GM18517 (cell line): Measurements from ENCODE around the gene FAM76A.
"Not testable (repeated sequence)": the region's sequence is repeated elsewhere in the genome, so short reads cannot be mapped to it uniquely, and the experiment has no call there.

Source experiments
- ATAC-seq: cut with Tn5 transposase; IDR thresholded peaks from one replicate; pipeline ENCODE4 v1.9.1; 2021; ENCODE audit warnings: mild to moderate bottlenecking, moderate library complexity; ENCODE audit not compliant: unreplicated experiment

FAM76A gene

DNA sequence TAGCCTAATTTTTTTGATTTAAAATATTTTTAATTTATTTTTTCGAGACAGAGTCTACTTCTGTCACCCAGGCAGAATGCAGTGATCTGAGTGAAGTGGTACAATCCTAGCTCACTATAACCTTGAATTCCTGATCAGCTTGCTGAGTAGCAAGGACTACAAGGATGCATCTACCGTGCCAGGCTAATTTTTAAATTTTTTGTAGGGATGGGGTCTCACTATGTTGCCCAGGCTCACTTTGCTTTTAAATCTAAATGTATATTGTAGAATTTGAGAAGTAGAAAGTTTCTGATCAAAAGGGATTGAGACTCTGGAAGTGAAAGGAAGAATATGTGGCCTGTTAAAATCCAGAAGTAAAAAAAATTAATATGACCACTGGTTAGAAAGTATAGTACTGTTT, 48.9 kb downstream of the FAM76A start:
- ATAC-seq: no peak

DNA sequence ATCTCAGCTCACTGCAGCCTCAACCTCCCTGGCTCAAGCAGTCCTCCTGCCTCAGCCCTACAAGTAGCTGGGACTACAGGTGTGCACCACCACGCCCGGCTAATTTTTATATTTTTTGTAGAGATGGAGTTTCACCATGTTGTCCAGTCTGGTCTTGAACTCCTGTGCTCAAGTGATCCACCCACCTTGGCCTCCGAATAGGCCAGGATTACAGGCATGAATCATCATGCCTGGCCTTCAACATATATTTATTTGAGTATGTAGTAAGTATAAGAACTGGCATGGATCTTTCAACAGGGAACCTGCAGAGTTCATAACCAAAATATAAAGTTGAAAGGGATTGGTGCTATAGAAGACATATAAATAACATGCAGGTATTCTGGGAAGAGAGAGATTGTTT, 49.6 kb downstream of the FAM76A start:
- not testable (repeated sequence) for ATAC-seq

DNA sequence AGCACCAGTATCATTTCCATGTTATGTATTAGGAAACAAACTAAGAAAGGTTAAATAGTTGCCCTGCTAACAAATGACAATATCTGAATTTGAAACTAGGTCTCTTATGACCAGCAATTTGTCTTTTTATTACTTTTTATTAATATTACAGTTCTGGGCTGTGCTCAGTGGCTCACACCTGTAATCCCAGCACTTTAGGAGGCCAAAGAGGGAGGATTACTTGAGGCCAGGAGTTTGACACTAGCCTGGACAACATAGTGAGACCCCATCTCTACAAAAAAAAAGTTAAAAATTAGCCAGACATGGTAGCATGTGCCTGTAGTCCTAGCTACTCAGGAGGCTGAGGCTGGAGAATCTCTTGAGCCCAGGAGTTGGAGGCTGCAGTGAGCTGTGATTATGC, 50.5 kb downstream of the FAM76A start:
- not testable (repeated sequence) for ATAC-seq

DNA sequence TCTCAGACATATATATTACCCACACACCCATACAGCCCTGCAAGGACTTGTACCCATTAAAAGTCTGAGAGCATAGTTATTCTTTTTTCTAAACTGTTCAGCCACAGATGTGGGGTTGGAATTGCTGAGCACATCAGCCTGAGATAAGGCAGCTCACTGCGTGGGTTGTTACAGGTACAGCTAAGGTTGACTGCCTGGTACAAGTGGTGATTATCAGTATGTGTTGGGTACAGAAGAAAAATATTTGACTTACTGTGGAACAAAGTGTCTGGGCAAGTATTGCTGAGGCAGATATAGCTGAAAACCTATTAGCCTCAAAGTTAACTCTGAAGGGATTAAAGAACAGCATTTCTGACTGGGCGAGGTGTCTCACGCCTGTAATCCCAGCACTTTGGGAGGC, 52.3 kb downstream of the FAM76A start:
- ATAC-seq: no peak

DNA sequence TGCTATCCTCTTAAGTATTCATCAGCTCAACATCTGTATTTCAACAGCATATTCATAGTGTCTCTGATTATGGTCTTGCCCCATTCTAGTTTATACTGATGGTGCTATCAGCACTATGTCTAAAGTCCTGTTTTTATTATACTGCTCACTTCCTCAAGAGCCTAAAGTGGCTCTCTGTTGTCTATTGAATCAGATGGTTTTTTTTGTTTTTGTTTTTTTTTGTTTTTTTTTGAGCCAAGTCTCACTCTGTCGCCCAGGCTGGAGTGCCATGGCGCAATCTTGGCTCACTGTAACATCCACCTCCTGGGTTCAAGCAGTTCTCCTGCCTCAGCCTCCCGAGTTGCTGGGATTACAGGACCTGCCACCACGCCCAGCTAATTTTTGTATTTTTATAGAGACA, 53.4 kb downstream of the FAM76A start:
- ATAC-seq: no peak

DNA sequence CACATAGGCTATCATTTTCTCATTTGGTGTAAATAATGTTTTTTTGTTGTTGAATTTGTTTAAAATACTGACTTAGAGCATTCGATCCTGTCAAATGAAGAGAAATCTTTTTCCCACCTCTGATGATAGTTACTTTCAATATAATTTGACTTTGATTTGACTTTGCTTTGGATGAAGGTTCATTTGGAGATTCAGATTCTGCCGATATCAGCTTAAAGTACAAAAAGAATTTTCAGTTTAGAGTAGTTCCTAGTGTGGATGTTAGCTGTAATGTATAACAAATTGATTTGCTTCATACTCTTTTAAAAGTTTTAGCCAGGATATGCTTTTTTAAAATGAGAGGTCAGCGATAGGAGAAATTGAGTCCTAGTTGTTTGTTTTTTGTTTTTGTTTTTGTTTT, 57.2 kb downstream of the FAM76A start:
- ATAC-seq: no peak

DNA sequence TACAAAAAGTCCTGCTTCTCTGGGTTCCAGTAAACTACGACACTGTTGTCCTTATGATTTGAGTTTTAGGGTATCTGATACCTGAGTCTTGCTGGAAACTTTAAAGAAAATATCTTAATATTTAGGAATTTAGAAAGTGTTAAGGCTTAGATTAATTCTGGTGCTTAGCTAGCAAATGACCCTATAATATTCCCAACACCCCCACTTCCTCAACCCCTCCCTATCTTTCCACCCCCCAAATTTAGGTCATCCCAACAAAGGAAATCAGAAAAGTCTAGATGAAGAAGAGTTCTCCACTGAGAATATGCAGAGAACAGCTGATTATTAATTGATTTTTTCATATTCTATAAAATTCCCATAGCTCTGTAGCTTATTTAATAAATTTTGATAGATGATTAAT, 58.9 kb downstream of the FAM76A start:
- ATAC-seq: no peak

DNA sequence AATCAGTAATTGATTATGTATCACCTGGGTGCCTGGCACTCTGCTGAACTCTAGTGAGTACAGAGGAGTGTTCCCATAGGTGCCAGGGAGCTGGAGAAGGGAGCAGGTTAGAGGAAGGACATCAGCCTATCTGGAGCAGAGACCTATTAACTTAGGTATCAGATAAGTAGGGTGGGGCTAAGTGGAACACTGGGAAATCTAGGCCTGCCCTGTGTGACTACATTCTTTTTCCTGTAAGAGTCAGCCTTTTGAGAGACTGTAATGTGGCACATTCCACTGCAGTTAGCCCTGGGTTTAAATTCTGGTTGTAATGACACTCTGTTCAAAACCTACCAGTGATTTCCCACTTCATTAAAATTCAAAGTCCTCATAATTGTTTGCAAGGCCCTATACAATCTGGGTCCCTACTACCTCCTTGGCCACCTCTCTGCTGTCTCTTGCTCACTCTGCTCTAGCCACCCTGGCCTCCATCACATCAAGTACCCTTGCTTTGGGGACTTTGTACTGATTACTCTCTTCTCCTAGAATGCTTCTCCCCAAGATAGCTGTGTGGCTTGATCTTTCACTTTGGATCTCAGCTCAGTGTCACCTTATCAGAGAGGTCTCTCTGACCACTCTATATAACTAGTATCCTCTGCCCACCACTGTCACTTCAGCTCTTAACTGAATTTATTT, 60.2 kb downstream of the FAM76A start:
- no peak for ATAC-seq

DNA sequence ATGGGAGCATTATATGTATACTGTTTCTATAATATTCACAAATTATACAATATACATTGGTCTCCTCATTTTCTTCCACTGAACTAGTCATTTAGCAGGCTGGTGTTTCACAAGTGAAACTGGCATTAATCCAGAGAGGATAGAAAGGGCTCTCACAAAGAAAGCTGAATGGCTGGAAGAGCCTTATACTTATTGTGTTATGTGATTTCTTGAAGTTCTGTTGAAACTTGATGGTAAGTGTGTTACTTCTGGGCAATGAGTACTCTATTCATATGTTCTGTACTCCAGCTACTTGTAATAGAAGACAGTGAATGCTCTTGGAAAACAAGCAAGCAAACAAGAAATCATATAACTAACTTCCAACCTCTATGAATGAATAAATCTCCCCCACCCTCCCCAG, 62.1 kb downstream of the FAM76A start:
- ATAC-seq: no peak

DNA sequence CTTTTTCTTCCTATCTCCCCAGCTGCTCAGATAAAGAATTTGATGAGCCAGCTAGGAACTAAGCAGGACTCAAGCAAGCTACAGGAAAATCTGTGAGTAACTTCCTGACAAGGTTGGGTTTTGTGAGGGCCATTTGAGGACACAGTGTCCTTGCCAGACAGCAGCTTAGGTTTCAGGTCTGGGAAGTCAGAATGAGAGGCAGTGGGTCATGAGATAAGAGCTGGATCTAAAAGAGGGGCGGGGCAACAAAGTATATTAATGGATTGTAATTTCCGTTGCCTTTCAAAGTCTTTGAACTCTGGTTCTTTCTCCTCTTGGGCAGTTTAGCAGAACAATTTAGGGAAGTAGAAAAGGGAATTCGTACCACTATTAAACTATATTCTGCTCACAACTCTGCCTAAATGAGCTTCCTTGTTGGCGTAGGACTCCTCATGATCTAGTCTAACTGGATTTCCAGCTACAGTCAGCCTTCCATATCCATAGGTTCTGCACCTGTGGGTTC, 63.8 kb downstream of the FAM76A start:
- no peak for ATAC-seq

DNA sequence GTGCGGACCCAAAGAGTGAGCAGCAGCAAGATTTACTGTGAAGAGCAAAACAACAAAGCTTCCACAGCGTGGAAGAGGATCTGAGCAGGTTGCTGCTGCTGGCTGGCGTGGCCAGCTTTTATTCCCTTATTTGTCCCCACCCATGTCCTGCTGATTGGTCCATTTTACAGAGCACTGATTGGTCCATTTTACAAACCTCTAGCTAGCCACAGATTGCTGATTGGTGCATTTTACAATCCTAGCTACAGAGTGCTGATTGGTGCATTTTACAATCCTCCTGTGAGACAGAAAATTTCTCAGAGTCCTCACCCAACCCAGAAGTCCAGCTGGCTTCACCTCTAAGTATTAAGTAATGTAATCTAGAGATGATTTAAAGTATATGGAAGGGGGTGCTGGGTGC, 64.5 kb downstream of the FAM76A start:
- ATAC-seq: not testable (repeated sequence)

DNA sequence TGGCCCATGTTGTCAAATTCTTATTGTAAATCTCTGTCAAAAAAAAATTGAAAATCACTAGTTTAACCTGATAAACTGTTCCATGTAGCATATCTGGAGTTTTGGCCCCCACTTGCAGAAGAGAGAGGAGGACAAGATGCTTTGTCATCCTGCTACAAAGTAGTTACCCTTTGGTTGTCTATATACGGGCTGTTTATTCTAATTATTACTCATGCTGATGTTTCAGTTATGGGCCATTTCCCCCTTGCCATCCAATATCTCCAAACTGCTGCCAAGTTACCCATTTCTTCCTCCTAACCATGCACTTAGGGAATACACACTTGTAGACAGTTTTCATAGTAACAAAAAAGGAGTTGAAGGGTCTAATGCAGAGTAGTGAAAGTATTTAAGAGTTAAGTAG, 69.8 kb downstream of the FAM76A start:
- no peak for ATAC-seq

DNA sequence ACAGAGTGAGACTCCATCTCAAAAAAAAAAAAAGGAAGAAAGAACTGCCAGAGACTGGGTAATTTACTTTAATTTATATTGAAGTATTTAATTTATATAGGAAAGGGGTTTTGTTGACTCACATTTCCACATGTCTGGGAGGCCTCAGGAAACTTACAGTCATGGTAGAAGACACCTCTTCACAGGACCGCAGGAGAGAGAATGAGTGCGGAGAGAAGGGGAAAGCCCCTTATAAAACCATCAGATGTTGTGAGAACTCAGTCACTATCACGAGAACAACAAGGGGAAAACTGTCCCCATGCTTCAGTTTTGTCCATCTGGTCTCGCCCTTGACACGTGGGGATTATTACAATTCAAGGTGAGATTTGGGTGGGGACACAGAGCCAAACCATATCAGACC, 79.0 kb downstream of the FAM76A start:
- no peak for ATAC-seq

DNA sequence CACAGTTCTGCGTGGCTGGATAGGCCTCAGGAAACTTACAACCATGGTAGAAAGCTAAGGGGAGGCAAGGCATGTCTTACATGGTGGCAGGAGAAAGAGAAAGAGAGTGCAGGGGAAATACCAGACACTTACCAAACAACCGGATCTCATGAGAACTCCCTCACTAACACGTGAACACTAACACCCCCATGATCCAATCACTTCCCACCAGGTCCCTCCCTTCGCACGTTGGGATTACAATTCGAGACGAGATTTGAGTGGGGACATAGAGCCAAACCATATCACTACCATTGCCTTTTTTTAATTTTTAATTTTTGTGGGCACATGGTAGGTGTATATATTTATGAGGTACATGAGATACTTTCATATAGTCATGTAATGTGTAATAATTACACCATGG, 81.0 kb downstream of the FAM76A start:
- no peak for ATAC-seq

DNA sequence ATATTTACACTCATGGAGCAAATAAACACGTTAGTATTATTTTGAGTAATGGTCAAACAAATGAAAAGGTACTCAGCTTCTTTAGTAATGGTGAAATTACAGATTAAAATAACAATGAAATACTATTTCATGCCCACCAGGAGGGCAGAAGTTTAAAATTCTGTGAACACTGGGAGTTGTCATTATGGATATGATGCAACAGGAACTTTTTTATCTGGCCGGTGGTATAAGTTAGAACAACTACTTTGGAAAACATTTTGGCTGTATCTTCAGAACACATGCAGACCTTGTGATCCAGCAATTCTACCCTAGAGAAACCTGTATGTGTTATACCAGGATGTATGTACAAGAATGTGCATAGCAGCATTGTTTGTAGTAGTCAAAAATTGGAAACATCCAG, 81.6 kb downstream of the FAM76A start:
- ATAC-seq: no peak

DNA sequence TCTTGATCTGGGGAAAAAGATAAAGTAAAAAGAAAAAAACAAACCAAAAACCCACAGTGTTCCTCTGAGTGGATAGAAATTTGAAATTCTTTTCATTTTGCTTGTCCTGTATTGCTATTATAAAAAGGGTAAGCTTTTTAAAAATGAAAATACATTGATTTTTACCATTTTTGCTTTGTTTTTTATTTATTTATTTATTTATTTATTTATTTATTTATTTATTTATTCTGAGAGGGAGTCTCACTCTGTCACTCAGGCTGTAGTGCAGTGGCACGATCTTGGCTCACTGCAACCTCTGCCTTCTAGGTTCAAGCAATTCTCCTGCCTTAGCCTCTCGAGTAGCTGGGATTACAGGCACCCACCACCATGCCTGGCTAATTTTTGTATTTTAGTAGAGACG, 82.4 kb downstream of the FAM76A start:
- ATAC-seq: not testable (repeated sequence)

DNA sequence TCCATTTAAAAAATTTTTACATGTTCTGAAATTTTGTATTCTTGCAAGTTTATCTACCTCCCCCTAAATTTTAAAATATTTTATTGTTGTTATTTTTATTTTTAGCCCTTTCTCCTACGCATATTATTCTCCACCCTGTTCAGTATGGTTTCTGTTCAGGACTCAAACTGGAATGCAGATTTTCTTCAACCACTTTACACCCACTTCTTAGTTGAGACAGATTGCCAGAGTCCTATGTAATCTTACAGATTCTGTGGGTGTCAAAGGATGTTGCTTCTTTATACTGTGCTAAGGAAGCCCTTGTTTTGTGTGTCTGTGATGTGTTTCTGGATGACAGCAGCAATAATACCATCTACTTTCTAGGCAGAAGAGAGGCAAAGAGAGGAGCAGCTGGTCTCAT, 84.1 kb downstream of the FAM76A start:
- ATAC-seq: no peak

DNA sequence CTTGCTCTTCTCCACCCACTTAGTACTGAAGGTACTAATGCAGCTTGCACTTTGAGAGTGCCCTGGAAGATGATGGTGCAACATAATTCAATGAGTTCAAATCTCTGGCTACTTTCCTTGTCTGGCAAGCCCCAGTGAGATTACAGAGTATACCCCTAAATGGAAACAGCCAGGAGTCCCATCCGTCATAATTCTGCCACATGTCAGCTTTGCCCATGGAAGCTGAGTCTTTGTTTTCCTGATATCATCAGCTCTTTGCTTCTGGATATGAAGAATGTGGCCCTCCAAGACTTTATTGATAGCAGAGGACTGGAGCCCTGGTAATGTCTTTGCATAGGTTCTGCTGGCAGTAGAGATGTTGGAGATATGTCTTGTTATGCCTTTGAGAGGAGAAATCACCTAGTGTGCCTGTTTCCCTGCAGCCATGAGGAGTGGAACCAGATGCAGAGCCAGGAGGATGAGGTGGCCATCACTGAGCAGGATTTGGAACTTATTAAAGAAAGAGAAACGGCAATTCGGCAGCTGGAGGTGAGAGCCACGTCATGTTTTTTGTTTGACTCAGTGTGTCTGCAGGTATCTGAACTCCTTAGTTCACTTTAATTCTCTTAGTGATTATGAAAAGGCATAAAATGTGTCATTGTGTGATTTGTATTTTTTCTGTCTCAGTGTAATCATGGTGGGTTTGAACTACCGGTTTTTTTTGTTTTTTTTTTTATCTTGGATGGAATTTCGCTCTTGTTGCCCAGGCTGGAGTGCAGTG, 86.2 kb downstream of the FAM76A start:
- no peak for ATAC-seq
